Central memory CD4-positive, alpha-beta T cell (primary cell): ENCODE data around the gene SHROOM3.

Experiments
- DNase-seq: peaks from one replicate; pipeline ENCODE4 v3.0.0; 2022

The SHROOM3 gene

GRCh38 chr4:76792418-76792817, 357.4 kb downstream of the SHROOM3 start:
- no peak for DNase-seq

DNA sequence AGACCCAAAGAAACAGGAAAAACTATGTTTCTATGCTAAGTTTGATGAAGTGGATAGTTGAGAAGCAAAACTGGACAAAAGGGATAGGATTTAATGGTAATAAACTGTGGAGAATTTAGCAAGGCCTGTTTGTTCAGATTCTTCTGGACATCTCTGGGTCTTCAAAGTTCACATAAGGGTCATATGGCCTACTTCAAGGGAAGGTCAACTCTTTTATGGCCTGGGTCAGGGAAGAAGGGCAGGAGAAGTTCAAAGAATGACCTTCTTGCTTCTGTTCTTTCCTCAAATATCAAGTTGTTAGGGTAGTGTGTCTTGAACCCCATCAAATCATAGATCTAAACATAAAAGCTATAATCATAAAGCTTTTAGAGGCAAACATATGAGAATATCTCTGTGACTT, 360.2 kb downstream of the SHROOM3 start:
- DNase-seq, result no peak

- DNase-seq, result no peak
These were observed 364.1 kb downstream of the SHROOM3 start for GRCh38 chr4:76799140-76799539.

GRCh38 chr4:76799718-76800117, 364.7 kb downstream of the SHROOM3 start:
- no peak for DNase-seq

DNA sequence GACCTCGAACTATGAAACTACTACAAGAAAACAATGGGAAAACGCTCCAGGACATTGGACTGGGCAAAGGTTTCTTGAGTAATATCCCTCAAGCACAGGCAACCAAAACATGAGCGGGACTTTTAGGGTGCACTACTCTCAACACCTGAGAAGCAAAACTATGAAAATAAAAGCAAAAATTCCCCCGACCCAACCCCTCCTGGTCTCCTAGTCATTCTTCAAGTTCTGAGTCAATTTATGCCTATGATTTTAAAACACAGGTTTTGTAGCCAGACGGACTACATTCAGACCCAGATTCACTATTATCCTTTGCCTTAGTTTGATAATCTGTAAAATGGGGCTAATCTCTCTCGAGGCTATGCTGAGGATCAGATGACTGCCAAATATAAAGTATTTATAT, 365.9 kb downstream of the SHROOM3 start:
- no peak for DNase-seq

- no peak for DNase-seq
These were observed 366.7 kb downstream of the SHROOM3 start for GRCh38 chr4:76801621-76802235.

- DNase-seq, result no peak
These were observed 367.4 kb downstream of the SHROOM3 start for GRCh38 chr4:76802236-76803021.

- no peak for DNase-seq
These were observed 368.5 kb downstream of the SHROOM3 start for GRCh38 chr4:76803522-76803921.

DNA sequence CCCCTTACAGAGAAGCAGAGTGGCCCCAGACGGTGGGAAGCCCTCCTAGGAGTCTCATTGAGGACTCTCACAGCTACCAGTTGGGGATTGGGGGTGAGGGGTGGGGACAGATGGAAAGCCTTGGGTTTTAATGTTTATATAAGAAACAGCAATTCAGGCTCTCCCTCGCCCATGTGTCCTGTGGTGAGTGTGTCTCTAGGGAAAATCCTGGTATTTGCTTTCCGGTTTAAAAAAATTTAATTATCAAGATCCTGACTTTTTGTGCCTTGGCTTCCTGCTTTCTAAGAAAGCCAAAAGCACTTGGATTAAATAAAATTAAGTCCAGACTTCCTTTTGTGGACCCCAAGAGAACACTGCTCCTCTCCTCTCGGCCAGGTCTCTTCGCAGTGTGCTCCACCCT, 369.1 kb downstream of the SHROOM3 start:
- DNase-seq, result no peak

DNA sequence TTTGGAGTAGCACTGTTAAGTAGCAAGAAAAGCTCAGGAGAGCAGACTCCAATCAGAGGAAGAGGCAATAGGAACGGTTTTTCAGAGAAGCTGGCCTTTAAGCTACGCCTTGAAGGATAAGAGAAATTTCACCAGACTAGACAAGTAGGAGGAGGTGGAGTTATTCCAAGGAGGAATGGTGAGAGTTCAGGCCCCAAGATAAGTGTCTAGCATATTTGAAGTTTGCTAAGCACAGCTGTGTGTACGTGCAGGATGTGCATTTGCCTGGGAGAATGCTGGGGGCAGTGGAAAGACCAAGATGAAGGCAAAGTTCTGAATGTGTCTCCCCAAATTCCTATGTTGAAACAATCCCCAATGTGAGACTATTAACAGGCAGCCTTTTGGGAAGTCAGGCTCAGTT, 371.3 kb downstream of the SHROOM3 start:
- no peak for DNase-seq

GRCh38 chr4:76806757-76807156, 371.7 kb downstream of the SHROOM3 start:
- DNase-seq, result no peak

GRCh38 chr4:76809594-76810305, 374.7 kb downstream of the SHROOM3 start:
- DNase-seq, result no peak

- no peak for DNase-seq
These were observed 376.8 kb downstream of the SHROOM3 start for GRCh38 chr4:76811604-76812412.

GRCh38 chr4:76813070-76813469, 378.0 kb downstream of the SHROOM3 start:
- no peak for DNase-seq

GRCh38 chr4:76821641-76822040, 386.6 kb downstream of the SHROOM3 start:
- no peak for DNase-seq

DNA sequence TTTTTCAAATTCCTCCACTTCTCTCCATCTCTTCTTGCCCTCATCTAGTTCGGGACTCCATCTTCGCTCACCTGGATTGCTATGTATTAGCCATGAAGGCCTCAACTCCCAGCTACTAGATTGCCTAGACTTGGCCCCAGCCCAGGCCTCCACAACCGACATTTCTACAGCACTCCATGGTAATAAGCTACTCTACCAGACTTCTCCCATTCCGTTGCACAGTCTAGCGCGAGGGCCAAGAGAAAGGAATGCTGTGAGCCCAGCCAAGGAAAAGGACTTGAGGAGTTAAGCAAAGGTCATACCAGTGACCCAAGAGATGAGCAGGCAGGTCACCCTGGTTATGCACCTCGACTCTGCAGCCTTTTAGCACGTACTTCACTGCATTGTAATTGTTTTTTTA, 387.3 kb downstream of the SHROOM3 start:
- no peak for DNase-seq

DNA sequence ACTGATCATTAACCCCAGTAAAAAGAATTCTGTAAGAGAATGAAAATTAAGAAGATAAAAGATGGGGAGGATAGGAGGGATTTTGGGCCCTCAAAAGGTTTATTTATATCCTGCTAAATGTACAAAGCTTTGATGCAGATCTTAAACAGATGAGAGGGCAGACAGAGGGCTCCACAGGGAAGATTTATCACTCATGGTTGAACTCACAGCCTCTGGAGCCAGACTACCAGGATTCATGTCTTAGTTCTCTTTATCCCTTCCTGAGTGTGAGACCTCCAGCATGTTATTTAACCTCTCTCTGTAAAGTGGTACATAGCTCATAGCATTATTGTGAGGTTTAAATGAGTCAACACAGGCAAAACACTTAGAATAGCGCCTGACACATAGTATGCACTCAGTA, 388.5 kb downstream of the SHROOM3 start:
- no peak for DNase-seq

DNA sequence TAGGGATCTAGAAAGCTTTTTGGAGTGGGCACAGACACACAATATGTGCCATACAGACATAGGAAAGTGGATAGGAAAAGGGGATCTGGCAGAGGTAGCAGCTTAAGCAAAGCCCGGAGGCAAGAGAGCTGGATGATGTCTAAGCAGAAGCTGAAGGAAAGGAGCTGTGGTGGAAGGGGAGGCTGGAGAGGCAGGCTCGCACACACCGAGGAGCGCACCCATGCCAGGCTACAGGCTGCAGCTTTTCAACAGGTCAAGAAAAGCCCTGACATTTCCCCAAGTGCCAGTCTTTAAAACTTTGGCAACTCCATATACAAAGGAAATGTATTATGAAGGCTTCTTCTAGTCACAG, 395.6 kb downstream of the SHROOM3 start:
- no peak for DNase-seq

DNA sequence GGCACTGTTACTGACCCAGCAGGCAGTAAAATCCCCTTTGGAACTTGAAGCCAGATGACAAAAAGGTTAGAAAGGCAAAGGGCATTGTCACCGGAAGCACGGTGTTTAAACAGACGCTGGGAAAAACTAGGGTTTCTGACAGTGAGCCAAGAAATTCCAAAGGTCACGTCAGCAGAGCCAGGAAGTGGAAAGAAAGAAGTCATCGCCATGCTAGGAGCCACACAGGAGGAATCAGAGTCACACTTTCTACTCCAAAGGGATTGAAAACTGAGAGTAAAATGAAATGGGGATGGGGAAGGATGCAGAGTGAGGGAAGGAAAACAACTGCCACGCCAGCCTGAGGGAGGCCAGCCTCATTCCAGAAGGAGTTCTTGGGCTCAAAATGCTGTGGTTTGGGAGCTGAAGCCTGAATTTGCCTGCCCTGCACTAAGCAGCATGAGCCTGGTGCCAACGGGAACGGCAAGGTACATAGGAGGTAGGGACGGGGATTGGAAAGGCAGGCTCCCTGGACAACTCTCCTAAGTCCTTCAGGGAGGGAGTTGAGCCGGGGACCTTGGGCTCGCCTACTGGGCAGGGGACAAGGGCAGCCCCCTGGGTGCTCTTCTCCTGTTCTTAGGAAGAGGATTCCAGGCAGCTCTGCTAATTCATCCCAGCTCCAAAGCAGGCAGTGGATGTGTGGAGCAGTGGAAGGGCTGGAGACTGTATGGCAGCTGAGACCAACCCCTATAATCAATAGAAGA, 396.1 kb downstream of the SHROOM3 start:
- DNase-seq, result no peak

- no peak for DNase-seq
These were observed 396.8 kb downstream of the SHROOM3 start for GRCh38 chr4:76831711-76832373.
